ENCODE data around the gene PDZD2. TPM values are rescaled to one million over a fixed set of nuclear protein-coding genes. Genes with fewer than 3 reads are reported as not detected.
"Not testable (repeated sequence)": the region's sequence is repeated elsewhere in the genome, so short reads cannot be mapped to it uniquely, and the experiment has no call there.

The PDZD2 gene
- polyA plus RNA-seq, 3 donors from 2014 or later, result 0.37 TPM; not detected in 2

GRCh38 chr5:31999470-31999869 is 360.5 kb downstream of the PDZD2 start:
- Mint-ChIP-seq H3K36me3 (no peaks in the 10 kb centered on the region), H3K27me3 (ENCODE audit: low read depth in 3 of 3) (no peaks in the 10 kb centered on the region), H3K9me3 (no peaks in the 10 kb centered on the region), H3K4me3 (no peak overlapping the region), H3K4me1 (no peaks in the 10 kb centered on the region), H3K27ac (no peak overlapping the region)
- DNase-seq, result no peak

- DNase-seq, result no peak
- Mint-ChIP-seq H3K36me3 (no peaks in the 10 kb centered on the region), H3K4me3 (no peak overlapping the region), H3K4me1 (no peaks in the 10 kb centered on the region), H3K27me3 (ENCODE audit: low read depth in 3 of 3) (no peaks in the 10 kb centered on the region), H3K9me3 (no peaks in the 10 kb centered on the region), H3K27ac (no peak overlapping the region)
These were observed 361.8 kb downstream of the PDZD2 start for GRCh38 chr5:32000731-32001130.

- H3K9me3 Mint-ChIP-seq, result no peaks in the 10 kb centered on the region
- DNase-seq, result no peak
- H3K4me3 Mint-ChIP-seq, result no peak overlapping the region
- no peaks in the 10 kb centered on the region for H3K27me3 Mint-ChIP-seq (ENCODE audit: low read depth in 3 of 3)
- no peak overlapping the region for H3K27ac Mint-ChIP-seq
- no peaks in the 10 kb centered on the region for H3K4me1 Mint-ChIP-seq
- H3K36me3 Mint-ChIP-seq, result no peaks in the 10 kb centered on the region
These were observed 362.4 kb downstream of the PDZD2 start for GRCh38 chr5:32001284-32001683.

- Mint-ChIP-seq H3K4me3 (no peak overlapping the region), H3K36me3 (no peaks in the 10 kb centered on the region), H3K27ac (no peak overlapping the region), H3K4me1 (no peaks in the 10 kb centered on the region), H3K9me3 (no peaks in the 10 kb centered on the region), H3K27me3 (ENCODE audit: low read depth in 3 of 3) (no peaks in the 10 kb centered on the region)
- DNase-seq, result no peak
These were observed 362.8 kb downstream of the PDZD2 start for GRCh38 chr5:32001707-32002106.

- no peaks in the 10 kb centered on the region for H3K36me3 Mint-ChIP-seq
- H3K4me3 Mint-ChIP-seq, result no peak overlapping the region
- H3K27ac Mint-ChIP-seq, result peak overlapping the region in 3 of 6 donors; percentile 29 to 71 (median 67)
- no peaks in the 10 kb centered on the region for H3K4me1 Mint-ChIP-seq
- no peak for DNase-seq
- H3K9me3 Mint-ChIP-seq, result no peaks in the 10 kb centered on the region
- no peaks in the 10 kb centered on the region for H3K27me3 Mint-ChIP-seq (ENCODE audit: low read depth in 3 of 3)
These were observed 363.8 kb downstream of the PDZD2 start for GRCh38 chr5:32002755-32003154.

- H3K4me3 Mint-ChIP-seq, result no peak overlapping the region
- no peaks in the 10 kb centered on the region for H3K36me3 Mint-ChIP-seq
- H3K4me1 Mint-ChIP-seq, result no peaks in the 10 kb centered on the region
- H3K9me3 Mint-ChIP-seq, result no peaks in the 10 kb centered on the region
- DNase-seq, result no peak
- no peaks in the 10 kb centered on the region for H3K27me3 Mint-ChIP-seq (ENCODE audit: low read depth in 3 of 3)
- no peak overlapping the region for H3K27ac Mint-ChIP-seq
These were observed 365.1 kb downstream of the PDZD2 start for GRCh38 chr5:32003981-32004380.

GRCh38 chr5:32004404-32004803 is 365.5 kb downstream of the PDZD2 start:
- DNase-seq, result no peak
- Mint-ChIP-seq H3K4me3 (no peak overlapping the region), H3K9me3 (no peaks in the 10 kb centered on the region), H3K36me3 (no peaks in the 10 kb centered on the region), H3K27me3 (ENCODE audit: low read depth in 3 of 3) (no peaks in the 10 kb centered on the region), H3K4me1 (no peaks in the 10 kb centered on the region), H3K27ac (no peak overlapping the region)

GRCh38 chr5:32008746-32009145 is 369.8 kb downstream of the PDZD2 start:
- H3K27me3 Mint-ChIP-seq (ENCODE audit: low read depth in 3 of 3), result peaks cover 0 to 2% (median 0%) of the 10 kb centered on the region in 3 donors
- no peak for DNase-seq
- H3K4me3 Mint-ChIP-seq, result no peak overlapping the region
- no peaks in the 10 kb centered on the region for H3K36me3 Mint-ChIP-seq
- no peaks in the 10 kb centered on the region for H3K9me3 Mint-ChIP-seq
- no peak overlapping the region for H3K27ac Mint-ChIP-seq
- H3K4me1 Mint-ChIP-seq, result no peaks in the 10 kb centered on the region

- H3K4me1 Mint-ChIP-seq, result peaks cover 14% of the 10 kb centered on the region in 2 donors
- no peaks in the 10 kb centered on the region for H3K36me3 Mint-ChIP-seq
- no peaks in the 10 kb centered on the region for H3K9me3 Mint-ChIP-seq
- H3K4me3 Mint-ChIP-seq, result no peak overlapping the region
- no peak for DNase-seq
- H3K27me3 Mint-ChIP-seq (ENCODE audit: low read depth in 3 of 3), result peaks cover 0 to 6% (median 2%) of the 10 kb centered on the region in 3 donors
- no peak overlapping the region for H3K27ac Mint-ChIP-seq
These were observed 374.7 kb downstream of the PDZD2 start for GRCh38 chr5:32013658-32014057.

GRCh38 chr5:32014096-32014745 is 375.3 kb downstream of the PDZD2 start:
- no peaks in the 10 kb centered on the region for H3K9me3 Mint-ChIP-seq
- DNase-seq, result no peak
- peaks cover 0 to 6% (median 2%) of the 10 kb centered on the region in 3 donors for H3K27me3 Mint-ChIP-seq (ENCODE audit: low read depth in 3 of 3)
- H3K27ac Mint-ChIP-seq, result no peak overlapping the region
- peaks cover 16 to 17% of the 10 kb centered on the region in 2 donors for H3K4me1 Mint-ChIP-seq
- no peak overlapping the region for H3K4me3 Mint-ChIP-seq
- no peaks in the 10 kb centered on the region for H3K36me3 Mint-ChIP-seq

GRCh38 chr5:32015262-32015661 is 376.3 kb downstream of the PDZD2 start:
- H3K4me3 Mint-ChIP-seq, H3K27ac Mint-ChIP-seq: not testable (repeated sequence)

GRCh38 chr5:32017692-32018367 is 378.9 kb downstream of the PDZD2 start:
- H3K27me3 Mint-ChIP-seq (ENCODE audit: low read depth in 3 of 3), result peaks cover 0 to 6% (median 0%) of the 10 kb centered on the region in 3 donors
- no peaks in the 10 kb centered on the region for H3K9me3 Mint-ChIP-seq
- H3K27ac Mint-ChIP-seq, result peak overlapping the region in 2 of 6 donors; percentile 59 to 60
- H3K4me3 Mint-ChIP-seq, result peak overlapping the region in 4 of 5 donors; percentile 23 to 72 (median 54)
- H3K4me1 Mint-ChIP-seq, result peaks cover 30 to 34% of the 10 kb centered on the region in 2 donors
- DNase-seq, result no peak
- H3K36me3 Mint-ChIP-seq, result no peaks in the 10 kb centered on the region

More at GRCh38 chr5:32015262-32015661, 376.3 kb downstream of the PDZD2 start:
- not testable (repeated sequence) for DNase-seq; H3K27me3 Mint-ChIP-seq (ENCODE audit: low read depth in 3 of 3); H3K36me3 Mint-ChIP-seq; H3K9me3 Mint-ChIP-seq
- H3K4me1 Mint-ChIP-seq, result peaks cover 24 to 27% of the 10 kb centered on the region in 2 donors

- Mint-ChIP-seq H3K4me1 (peaks cover 30 to 34% of the 10 kb centered on the region in 2 donors), H3K4me3 (peak overlapping the region in 4 of 5 donors; percentile 23 to 72 (median 54)), H3K27ac (peak overlapping the region in 2 of 6 donors; percentile 4 to 59), H3K36me3 (no peaks in the 10 kb centered on the region), H3K27me3 (ENCODE audit: low read depth in 3 of 3) (peaks cover 0 to 8% (median 0%) of the 10 kb centered on the region in 3 donors), H3K9me3 (no peaks in the 10 kb centered on the region)
- no peak for DNase-seq
These were observed 379.8 kb downstream of the PDZD2 start for GRCh38 chr5:32018476-32019436.

GRCh38 chr5:32020271-32020670 is 381.3 kb downstream of the PDZD2 start:
- Mint-ChIP-seq H3K4me3 (peak overlapping the region; percentile 33 to 82 (median 76)), H3K9me3 (no peaks in the 10 kb centered on the region), H3K4me1 (peaks cover 30 to 34% of the 10 kb centered on the region in 2 donors), H3K27ac (peak overlapping the region in 3 of 6 donors; percentile 84 to 94 (median 87)), H3K27me3 (ENCODE audit: low read depth in 3 of 3) (peaks cover 0 to 10% (median 1%) of the 10 kb centered on the region in 3 donors), H3K36me3 (no peaks in the 10 kb centered on the region)
- peak in 2 of 3 donors; percentile 26 to 41 for DNase-seq
